ENCODE data around the gene RHO. TPM values are rescaled to one million over a fixed set of nuclear protein-coding genes. Genes with fewer than 3 reads are reported as not detected.

RHO gene
- polyA plus RNA-seq, 1 donor (not counting 4 experiments of a cell fraction or from before 2014, with no cell fraction given), result not detected

GRCh38 chr3:129555616-129556357 lies 27.3 kb downstream of the RHO start:
- no peak for FAIRE-seq
- H3K36me3 ChIP-seq (ENCODE audit: control insufficient read depth in 2 of 2, extremely low read depth in 1 of 2, insufficient read depth in 2 of 2, low read length in 2 of 2), result no peaks in the 10 kb centered on the region
- TF ChIP-seq CTCF (optimal IDR thresholded peaks at IDR 0.05 in 1 of 3, IDR thresholded peaks at IDR 0.05 in 1 of 3, conservative IDR thresholded peaks at IDR 0.05 in 1 of 3; ENCODE audit: extremely low read depth in 1 of 3, insufficient read depth in 2 of 3, low read length in 3 of 3) (no peak), EZH2 (IDR thresholded peaks at IDR 0.05; ENCODE audit: low read length) (no peak)
- no peaks in the 10 kb centered on the region for H4K20me1 ChIP-seq (ENCODE audit: control insufficient read depth, extremely low read depth, insufficient read depth, low read length)
- no peak overlapping the region for H3K27ac ChIP-seq (ENCODE audit: control insufficient read depth, insufficient read depth, low read length)
- no peaks in the 10 kb centered on the region for H3K4me1 ChIP-seq (ENCODE audit: control insufficient read depth, extremely low read depth, insufficient read depth, low read length)
- no peak overlapping the region for H3K4me3 ChIP-seq (ENCODE audit: control insufficient read depth in 2 of 3, extremely low read depth in 1 of 3, insufficient read depth in 2 of 3, low read depth in 1 of 3, low read length in 3 of 3)
- no peak for DNase-seq (ENCODE audit: low read depth, low spot score)
- H2AFZ ChIP-seq (ENCODE audit: control insufficient read depth, low read length), result no peak overlapping the region
- no peaks in the 10 kb centered on the region for H3K9me1 ChIP-seq (ENCODE audit: control insufficient read depth, extremely low read depth, insufficient read depth, low read length)
- H3K79me2 ChIP-seq (ENCODE audit: control insufficient read depth, insufficient read depth, low read length), result no peaks in the 10 kb centered on the region
- H3K9ac ChIP-seq (ENCODE audit: control insufficient read depth, extremely low read depth, insufficient read depth, low read length), result no peak overlapping the region
- dilution Hi-C loops (cut with MboI; ENCODE audit: extremely low pct_ligation_motif_present, low sequenced_read_pairs), result no loop called here
- no peaks in the 10 kb centered on the region for H3K9me3 ChIP-seq (ENCODE audit: control insufficient read depth, low read depth, low read length)
- peaks cover 3% of the 10 kb centered on the region for H3K27me3 ChIP-seq (ENCODE audit: control insufficient read depth, extremely low read depth, insufficient read depth, low read length)
- H3K4me2 ChIP-seq (ENCODE audit: control insufficient read depth, extremely low read depth, insufficient read depth, low read depth, low read length), result no peak overlapping the region

- no peaks in the 10 kb centered on the region for H3K9me3 ChIP-seq (ENCODE audit: control insufficient read depth, low read depth, low read length)
- H3K79me2 ChIP-seq (ENCODE audit: control insufficient read depth, insufficient read depth, low read length), result no peaks in the 10 kb centered on the region
- no peak overlapping the region for H2AFZ ChIP-seq (ENCODE audit: control insufficient read depth, low read length)
- DNase-seq (ENCODE audit: low read depth, low spot score) (no peak), FAIRE-seq (no peak)
- no peaks in the 10 kb centered on the region for H3K36me3 ChIP-seq (ENCODE audit: control insufficient read depth in 2 of 2, extremely low read depth in 1 of 2, insufficient read depth in 2 of 2, low read length in 2 of 2)
- no peak overlapping the region for H3K4me3 ChIP-seq (ENCODE audit: control insufficient read depth in 2 of 3, extremely low read depth in 1 of 3, insufficient read depth in 2 of 3, low read depth in 1 of 3, low read length in 3 of 3)
- H3K4me1 ChIP-seq (ENCODE audit: control insufficient read depth, extremely low read depth, insufficient read depth, low read length), result no peaks in the 10 kb centered on the region
- H3K9ac ChIP-seq (ENCODE audit: control insufficient read depth, extremely low read depth, insufficient read depth, low read length), result no peak overlapping the region
- peaks cover 3% of the 10 kb centered on the region for H3K27me3 ChIP-seq (ENCODE audit: control insufficient read depth, extremely low read depth, insufficient read depth, low read length)
- no peak for TF ChIP-seq CTCF (optimal IDR thresholded peaks at IDR 0.05 in 1 of 3, IDR thresholded peaks at IDR 0.05 in 1 of 3, conservative IDR thresholded peaks at IDR 0.05 in 1 of 3; ENCODE audit: extremely low read depth in 1 of 3, insufficient read depth in 2 of 3, low read length in 3 of 3)
- TF ChIP-seq EZH2 (IDR thresholded peaks at IDR 0.05; ENCODE audit: low read length), result no peak
- dilution Hi-C loops (cut with MboI; ENCODE audit: extremely low pct_ligation_motif_present, low sequenced_read_pairs), result no loop called here
- H3K27ac ChIP-seq (ENCODE audit: control insufficient read depth, insufficient read depth, low read length), result no peak overlapping the region
- no peaks in the 10 kb centered on the region for H4K20me1 ChIP-seq (ENCODE audit: control insufficient read depth, extremely low read depth, insufficient read depth, low read length)
- H3K9me1 ChIP-seq (ENCODE audit: control insufficient read depth, extremely low read depth, insufficient read depth, low read length), result no peaks in the 10 kb centered on the region
- no peak overlapping the region for H3K4me2 ChIP-seq (ENCODE audit: control insufficient read depth, extremely low read depth, insufficient read depth, low read depth, low read length)
These were observed 27.9 kb downstream of the RHO start for GRCh38 chr3:129556358-129556695.
